MM.1S (cell line): ENCODE measurements around the gene MRPS14.
A peak's percentile ranks its signal among the peaks of the same experiment; 100 is the strongest.

Experiments used
- DNase-seq: peaks from one replicate; pipeline ENCODE4 v3.0.0-alpha.2; 2015
- H2AFZ ChIP-seq: fragments of 300-600 bp; sonication (generic); 2 replicates; pipeline ENCODE4 v1.6.0; 2016; ENCODE audit warnings: antibody characterized with exemption, low read length
- H3F3A ChIP-seq: fragments of 300-600 bp; sonication (generic); 2 replicates; pipeline ENCODE4 v1.6.1; 2016; ENCODE audit warnings: mild to moderate bottlenecking, antibody characterized with exemption, low read length, moderate library complexity, mixed read lengths; ENCODE audit not compliant: insufficient read depth
- H3K27ac ChIP-seq: fragments of 300-600 bp; sonication (generic); 2 replicates; pipeline ENCODE4 v1.5.1; 2016; ENCODE audit warnings: mild to moderate bottlenecking, low read length
- H3K27me3 ChIP-seq: fragments of 300-600 bp; sonication (generic); replicated peaks from 2 replicates; pipeline ENCODE4 v1.6.0; 2016; ENCODE audit warnings: low read length; ENCODE audit not compliant: insufficient read depth
- H3K36me3 ChIP-seq: fragments of 300-600 bp; sonication (generic); replicated peaks from 2 replicates; pipeline ENCODE4 v1.6.1; 2016; ENCODE audit warnings: mild to moderate bottlenecking, low read length, mixed read lengths; ENCODE audit not compliant: insufficient read depth
- H3K4me1 ChIP-seq: fragments of 300-600 bp; sonication (generic); 2 replicates; pipeline ENCODE4 v1.6.1; 2016; ENCODE audit warnings: low read length, mixed read lengths
- H3K4me2 ChIP-seq: fragments of 300-600 bp; sonication (generic); 2 replicates; pipeline ENCODE4 v1.6.0; 2016; ENCODE audit warnings: low read depth, low read length
- H3K4me3 ChIP-seq: fragments of 300-600 bp; sonication (generic); 2 replicates; pipeline ENCODE4 v1.5.1; 2016; ENCODE audit warnings: low read length, mixed read lengths
- H3K79me2 ChIP-seq: fragments of 300-600 bp; sonication (generic); 2 replicates; pipeline ENCODE4 v1.6.1; 2016; ENCODE audit warnings: mixed run types, low read length, mixed read lengths
- H3K9ac ChIP-seq: fragments of 300-600 bp; sonication (generic); 2 replicates; pipeline ENCODE4 v1.6.1; 2016; ENCODE audit warnings: low read length, mixed read lengths
- H3K9me2 ChIP-seq: fragments of 300-600 bp; sonication (generic); replicated peaks from 2 replicates; pipeline ENCODE4 v1.6.1; 2016; ENCODE audit warnings: mild to moderate bottlenecking, low read length, mixed read lengths; ENCODE audit not compliant: insufficient read depth
- H3K9me3 ChIP-seq: fragments of 300-600 bp; sonication (generic); replicated peaks from 2 replicates; pipeline ENCODE4 v1.6.1; 2016; ENCODE audit warnings: mild to moderate bottlenecking, low read length, mixed read lengths; ENCODE audit not compliant: insufficient read depth
- H4K20me1 ChIP-seq: fragments of 300-600 bp; sonication (generic); 2 replicates; pipeline ENCODE4 v1.6.1; 2016; ENCODE audit warnings: mild to moderate bottlenecking, low read length, moderate library complexity, mixed read lengths; ENCODE audit not compliant: insufficient read depth
- CTCF ChIP-seq: fragments of 300-600 bp; sonication (generic); IDR thresholded peaks from 2 replicates; pipeline ENCODE4 v1.5.1; 2016; ENCODE audit warnings: antibody characterized with exemption, low read length, mixed read lengths
- EZH2 ChIP-seq: fragments of 300-600 bp; sonication (generic); optimal IDR thresholded peaks from 2 replicates; pipeline ENCODE3; 2017; ENCODE audit warnings: low read depth, mild to moderate bottlenecking, antibody characterized with exemption, low read length, mixed read lengths
- EZH2phosphoT487 ChIP-seq: fragments of 300-600 bp; sonication (generic); IDR thresholded peaks from 2 replicates; pipeline ENCODE4 v1.6.1; 2018; ENCODE audit warnings: antibody characterized with exemption, low read length

The MRPS14 gene

GRCh38 chr1:175002910-175003517 is 20.2 kb downstream of the MRPS14 start:
- no peak overlapping the region for H3K4me2 ChIP-seq
- H3F3A ChIP-seq = peaks cover 23% of the 10 kb centered on the region
- no peak overlapping the region for H3K9ac ChIP-seq
- no peak for DNase-seq
- no peaks in the 10 kb centered on the region for H3K27me3 ChIP-seq
- H3K9me2 ChIP-seq = no peaks in the 10 kb centered on the region
- peaks cover 83% of the 10 kb centered on the region for H3K79me2 ChIP-seq
- H2AFZ ChIP-seq = no peak overlapping the region
- H3K4me3 ChIP-seq = no peak overlapping the region
- no peak overlapping the region for H3K27ac ChIP-seq
- no peak for TF ChIP-seq EZH2
- TF ChIP-seq EZH2phosphoT487 = no peak
- no peak for TF ChIP-seq CTCF
- H3K4me1 ChIP-seq = peaks cover 18% of the 10 kb centered on the region
- H3K36me3 ChIP-seq = peaks cover 25% of the 10 kb centered on the region
- peaks cover 43% of the 10 kb centered on the region; the same call in 1 of the 2 replicates for H4K20me1 ChIP-seq
- no peaks in the 10 kb centered on the region for H3K9me3 ChIP-seq

GRCh38 chr1:175000697-175001187 is 22.5 kb downstream of the MRPS14 start:
- no peaks in the 10 kb centered on the region for H3K27me3 ChIP-seq
- H3K36me3 ChIP-seq = peaks cover 9% of the 10 kb centered on the region
- H3K4me3 ChIP-seq = peak overlapping the region; percentile 95
- H3K9me2 ChIP-seq = no peaks in the 10 kb centered on the region
- peak overlapping the region; percentile 81 for H3K4me2 ChIP-seq
- DNase-seq = peak; percentile 43
- H3K79me2 ChIP-seq = peaks cover 77% of the 10 kb centered on the region
- H3K9me3 ChIP-seq = no peaks in the 10 kb centered on the region
- peak overlapping the region; percentile 96 for H3K9ac ChIP-seq
- peaks cover 36% of the 10 kb centered on the region; the same call in 1 of the 2 replicates for H4K20me1 ChIP-seq
- H2AFZ ChIP-seq = no peak overlapping the region
- TF ChIP-seq CTCF = no peak
- no peak for TF ChIP-seq EZH2
- TF ChIP-seq EZH2phosphoT487 = no peak
- H3K27ac ChIP-seq = peak overlapping the region; percentile 97; the same call in 1 of the 2 replicates
- H3K4me1 ChIP-seq = peaks cover 31% of the 10 kb centered on the region
- H3F3A ChIP-seq = peaks cover 24% of the 10 kb centered on the region

GRCh38 chr1:174999936-175000696 is 23.1 kb downstream of the MRPS14 start, which contains the start of gene CACYBP:
TSS of gene CACYBP (plus strand) at chr1:174999947. CDS start at chr1:175000181, 234 bp downstream.
- peaks cover 31% of the 10 kb centered on the region for H3K4me1 ChIP-seq
- H3K4me2 ChIP-seq = peak within 1 kb of the TSS; percentile 81
- H3K9ac ChIP-seq = peak within 1 kb of the TSS; percentile 96
- no peaks in the 10 kb centered on the region for H3K27me3 ChIP-seq
- DNase-seq = peak; percentile 56
- H3K27ac ChIP-seq = peak within 1 kb of the TSS; percentile 97
- H2AFZ ChIP-seq = peak within 1 kb of the TSS; percentile 76
- H3K79me2 ChIP-seq = peaks cover 71% of the 10 kb centered on the region
- H3K9me3 ChIP-seq = no peaks in the 10 kb centered on the region
- peak within 1 kb of the TSS; percentile 95 for H3K4me3 ChIP-seq
- TF ChIP-seq EZH2phosphoT487 (no peak), CTCF (0 out of 2 replicates have a peak, but pooled peaks have one; percentile 3)
- H3F3A ChIP-seq = peaks cover 24% of the 10 kb centered on the region
- peaks cover 2% of the 10 kb centered on the region; the same call in 1 of the 2 replicates for H3K36me3 ChIP-seq
- no peaks in the 10 kb centered on the region for H3K9me2 ChIP-seq
- H4K20me1 ChIP-seq = peaks cover 30% of the 10 kb centered on the region; the same call in 1 of the 2 replicates
